Trophoblast cell (in vitro differentiated cells and primary cell): Measurements from ENCODE around the gene TNS3.

ENCODE experiments used
- DNase-seq, 2 donors: peaks; one replicate each; pipeline ENCODE4 v3.0.0-alpha.2; 2016
- H2AFZ ChIP-seq: 2 replicates; pipeline ENCODE4 v1.6.1; 2013; ENCODE audit warnings: low read length, moderate library complexity, mild to moderate bottlenecking; ENCODE audit not compliant: insufficient read depth, poor library complexity
- H2AK5ac ChIP-seq: 2 replicates; pipeline ENCODE4 v1.6.1; 2013; ENCODE audit warnings: mild to moderate bottlenecking, low read length
- H2BK120ac ChIP-seq: 2 replicates; pipeline ENCODE4 v1.6.1; 2013; ENCODE audit warnings: low read length, mild to moderate bottlenecking, moderate library complexity; ENCODE audit not compliant: insufficient read depth, poor library complexity
- H2BK12ac ChIP-seq: 2 replicates; pipeline ENCODE4 v1.6.1; 2013; ENCODE audit warnings: mild to moderate bottlenecking, low read length, moderate library complexity
- H2BK5ac ChIP-seq: 2 replicates; pipeline ENCODE4 v1.6.1; 2013; ENCODE audit warnings: low read length, low read depth, moderate library complexity, mild to moderate bottlenecking; ENCODE audit not compliant: poor library complexity
- H3K14ac ChIP-seq: 2 replicates; pipeline ENCODE4 v1.6.1; 2013; ENCODE audit warnings: mild to moderate bottlenecking, low read length
- H3K18ac ChIP-seq: 2 replicates; pipeline ENCODE4 v1.6.1; 2013; ENCODE audit warnings: mild to moderate bottlenecking, low read length
- H3K23ac ChIP-seq: 2 replicates; pipeline ENCODE4 v1.6.1; 2013; ENCODE audit warnings: low read length
- H3K27ac ChIP-seq: 2 replicates; pipeline ENCODE4 v1.5.1; 2013; ENCODE audit warnings: low read depth, mild to moderate bottlenecking, inconsistent platforms, low read length, moderate library complexity
- H3K27me3 ChIP-seq: 2 replicates; pipeline ENCODE4 v1.6.1; 2013; ENCODE audit warnings: inconsistent platforms, mild to moderate bottlenecking, low read length, moderate library complexity; ENCODE audit not compliant: insufficient read depth
- H3K36me3 ChIP-seq, 2 experiments: 1 replicate in 1 of 2; 2 replicates in 1 of 2; pipeline ENCODE4 v1.6.1; 2013; ENCODE audit warnings: low read length in 2 of 2, mild to moderate bottlenecking in 2 of 2, moderate library complexity in 1 of 2; ENCODE audit not compliant: insufficient read depth in 2 of 2, control insufficient read depth in 1 of 2
- H3K4ac ChIP-seq: 2 replicates; pipeline ENCODE4 v1.6.1; 2013; ENCODE audit warnings: low read depth, mild to moderate bottlenecking, low read length, moderate library complexity
- H3K4me1 ChIP-seq, 2 experiments: 1 replicate in 1 of 2; 2 replicates in 1 of 2; pipeline ENCODE4 v1.6.1; 2013; ENCODE audit warnings: low read length in 2 of 2, mild to moderate bottlenecking in 2 of 2, moderate library complexity in 1 of 2; ENCODE audit not compliant: insufficient read depth in 2 of 2, control insufficient read depth in 1 of 2
- H3K4me2 ChIP-seq: 2 replicates; pipeline ENCODE4 v1.6.1; 2013; ENCODE audit warnings: inconsistent platforms, mild to moderate bottlenecking, low read length, moderate library complexity
- H3K4me3 ChIP-seq: 2 replicates; pipeline ENCODE4 v1.5.1; 2013; ENCODE audit warnings: mild to moderate bottlenecking, low read depth, low read length, inconsistent platforms
- H3K79me1 ChIP-seq: one replicate; pipeline ENCODE4 v1.6.1; 2013; ENCODE audit warnings: low read length
- H3K79me2 ChIP-seq: 2 replicates; pipeline ENCODE4 v1.6.1; 2013; ENCODE audit warnings: low read length, mild to moderate bottlenecking; ENCODE audit not compliant: control insufficient read depth, insufficient read depth, poor library complexity
- H3K9ac ChIP-seq: 2 replicates; pipeline ENCODE4 v1.6.1; 2013; ENCODE audit warnings: mild to moderate bottlenecking, low read length
- H3K9me3 ChIP-seq: 2 replicates; pipeline ENCODE4 v1.6.1; 2013; ENCODE audit warnings: low read depth, mild to moderate bottlenecking, control low read depth, inconsistent platforms, low read length; ENCODE audit not compliant: insufficient read depth
- H4K12ac ChIP-seq: 2 replicates; pipeline ENCODE4 v1.6.1; 2013; ENCODE audit warnings: low read depth, mild to moderate bottlenecking, low read length, moderate library complexity
- H4K8ac ChIP-seq: 2 replicates; pipeline ENCODE4 v1.6.1; 2013; ENCODE audit warnings: low read depth, mild to moderate bottlenecking, low read length, moderate library complexity
- H4K91ac ChIP-seq: one replicate; pipeline ENCODE4 v1.6.1; 2013; ENCODE audit warnings: low read depth, mild to moderate bottlenecking, low read length, moderate library complexity
- WGBS: extraction: QIAGEN DNeasy Blood & Tissue Kit; methylation state at CpG from one replicate; pipeline ENCODE4 v1.1.7; 2013; ENCODE audit warnings: missing lambda C conversion rate; ENCODE audit not compliant: insufficient read length, insufficient coverage; ENCODE audit errors: extremely low coverage; 5-methylcytosine and 5-hydroxymethylcytosine counted together

Gene TNS3

GRCh38 chr7:47418601-47419309 is 163.2 kb downstream of the TNS3 start:
- H2AK5ac ChIP-seq: no peak overlapping the region
- peaks cover 69 to 76% of the 10 kb centered on the region in 2 experiments for H3K36me3 ChIP-seq
- H3K27ac ChIP-seq: no peak overlapping the region
- H3K23ac ChIP-seq: no peak overlapping the region
- H3K79me2 ChIP-seq: no peaks in the 10 kb centered on the region
- H4K91ac ChIP-seq: no peak overlapping the region
- no peaks in the 10 kb centered on the region for H3K4me1 ChIP-seq
- no peak overlapping the region for H2AFZ ChIP-seq
- peaks cover 3% of the 10 kb centered on the region for H3K9me3 ChIP-seq
- peak overlapping the region; percentile 25 for H3K18ac ChIP-seq
- H2BK12ac ChIP-seq: no peak overlapping the region
- no CpG with 5 or more reads among the region's 5 CpGs for WGBS
- H3K27me3 ChIP-seq: no peaks in the 10 kb centered on the region
- no peak overlapping the region for H4K8ac ChIP-seq
- peak; percentile 96 for DNase-seq
- H3K14ac ChIP-seq: no peak overlapping the region
- H3K4me3 ChIP-seq: no peak overlapping the region
- no peak overlapping the region for H4K12ac ChIP-seq
- no peaks in the 10 kb centered on the region for H3K79me1 ChIP-seq
- no peak overlapping the region for H3K4me2 ChIP-seq
- no peak overlapping the region for H3K9ac ChIP-seq
- no peak overlapping the region for H2BK5ac ChIP-seq
- H2BK120ac ChIP-seq: no peak overlapping the region
- H3K4ac ChIP-seq: no peak overlapping the region

- peak overlapping the region; percentile 31 for H4K12ac ChIP-seq
- H3K4ac ChIP-seq: no peak overlapping the region
- no peaks in the 10 kb centered on the region for H3K79me2 ChIP-seq
- H3K27me3 ChIP-seq: no peaks in the 10 kb centered on the region
- H3K14ac ChIP-seq: no peak overlapping the region
- H3K23ac ChIP-seq: no peak overlapping the region
- no peak overlapping the region for H2AFZ ChIP-seq
- H2BK5ac ChIP-seq: no peak overlapping the region
- peak overlapping the region; percentile 40 for H2BK12ac ChIP-seq
- H3K36me3 ChIP-seq: peaks cover 65 to 73% of the 10 kb centered on the region in 2 experiments
- no peak overlapping the region for H2AK5ac ChIP-seq
- no peak overlapping the region for H3K4me2 ChIP-seq
- no CpG with 5 or more reads among the region's 21 CpGs for WGBS
- no peak overlapping the region for H4K91ac ChIP-seq
- no peaks in the 10 kb centered on the region for H3K4me1 ChIP-seq
- H3K9ac ChIP-seq: no peak overlapping the region
- H3K4me3 ChIP-seq: no peak overlapping the region
- H2BK120ac ChIP-seq: no peak overlapping the region
- H3K18ac ChIP-seq: peak overlapping the region; percentile 19
- no peak overlapping the region for H4K8ac ChIP-seq
- H3K79me1 ChIP-seq: no peaks in the 10 kb centered on the region
- no peak for DNase-seq
- peaks cover 3% of the 10 kb centered on the region for H3K9me3 ChIP-seq
- no peak overlapping the region for H3K27ac ChIP-seq
Measured at GRCh38 chr7:47416492-47417480, 165.1 kb downstream of the TNS3 start.

DNA sequence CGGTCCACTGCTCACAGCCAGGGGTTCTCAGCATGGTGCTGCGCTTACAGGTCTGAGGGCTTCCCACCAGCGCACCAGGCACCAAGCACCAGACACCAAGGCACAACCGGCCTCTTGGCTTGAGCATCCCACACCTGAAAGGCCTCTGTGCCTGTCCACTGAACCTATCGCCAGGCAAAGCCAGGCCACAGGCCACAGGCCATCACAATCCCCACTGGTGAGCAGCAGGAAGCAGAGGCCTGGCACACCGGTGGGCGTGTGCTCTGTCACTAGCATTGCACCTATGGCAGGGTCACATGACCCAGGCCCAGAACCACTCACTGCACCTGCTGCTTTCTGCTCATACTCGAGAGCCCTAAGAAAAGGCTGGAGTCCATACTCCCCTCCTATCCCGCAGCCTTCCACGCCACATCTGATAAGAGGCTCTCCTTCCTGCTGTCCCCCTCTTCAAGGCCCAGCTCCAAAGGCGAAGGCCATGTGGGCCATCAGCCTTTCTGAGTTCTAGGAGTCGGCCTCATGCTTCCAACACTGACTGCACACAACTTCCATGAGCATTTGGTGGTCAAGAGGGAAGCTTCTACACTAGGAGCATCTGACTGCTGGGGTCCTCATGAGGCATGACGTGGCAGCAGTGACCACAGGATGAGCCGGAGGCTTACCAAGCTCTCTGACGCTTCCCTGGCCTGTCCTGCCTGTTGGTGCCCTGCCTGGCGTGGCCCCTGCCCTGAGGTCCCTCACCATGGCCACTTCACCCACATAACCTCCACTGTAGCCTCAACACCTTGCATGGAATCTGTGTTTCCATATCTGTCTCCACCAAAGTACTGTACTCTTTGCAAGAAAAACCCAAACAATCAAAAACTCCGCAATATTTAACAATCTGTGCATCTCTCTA is 166.3 kb downstream of the TNS3 start:
- Histone ChIP-seq H3K14ac (no peak overlapping the region), H4K91ac (no peak overlapping the region), H4K12ac (no peak overlapping the region), H3K27ac (no peak overlapping the region), H3K79me1 (no peaks in the 10 kb centered on the region), H3K4me1 (no peaks in the 10 kb centered on the region), H3K9ac (no peak overlapping the region), H2AK5ac (no peak overlapping the region), H2BK5ac (no peak overlapping the region), H3K4me3 (no peak overlapping the region), H3K9me3 (peaks cover 3% of the 10 kb centered on the region), H4K8ac (no peak overlapping the region), H3K4ac (no peak overlapping the region), H3K27me3 (no peaks in the 10 kb centered on the region), H3K4me2 (no peak overlapping the region), H3K23ac (no peak overlapping the region), H3K18ac (no peak overlapping the region), H3K79me2 (no peaks in the 10 kb centered on the region), H2AFZ (no peak overlapping the region), H2BK12ac (no peak overlapping the region), H3K36me3 (peaks cover 61 to 71% of the 10 kb centered on the region in 2 experiments), H2BK120ac (no peak overlapping the region)
- no peak for DNase-seq
- no CpG with 5 or more reads among the region's 17 CpGs for WGBS
